Motor neuron (in vitro differentiated cells): Measurements from ENCODE around the gene GNB2. TPM values are rescaled to one million over a fixed set of nuclear protein-coding genes. Genes with fewer than 3 reads are reported as not detected.

Experiments
- ATAC-seq, 8 experiments: fragments of 200-7000 bp; cut with Tn5 transposase; replicated peaks in 6 of 8; 2 replicates each; pipeline ENCODE4 v1.8.0; 2021; ENCODE audit warnings: mild to moderate bottlenecking in 8 of 8, moderate library complexity in 8 of 8
- H3K27ac ChIP-seq, 2 donors: fragments of 250-450 bp; sonication (Bioruptor Pico); 2 replicates each; pipeline ENCODE4 v1.9.0; 2021; ENCODE audit warnings: antibody characterized with exemption in 2 of 2, mild to moderate bottlenecking in 2 of 2, moderate library complexity in 1 of 2
- H3K4me1 ChIP-seq, 2 donors: fragments of 250-450 bp; sonication (Bioruptor Pico); replicated peaks in 1 of 2; 2 replicates each; pipeline ENCODE4 v1.6.1; 2021; ENCODE audit warnings: antibody characterized with exemption in 2 of 2, mild to moderate bottlenecking in 2 of 2, moderate library complexity in 1 of 2
- H3K4me3 ChIP-seq, 5 donors: fragments of 250-450 bp; sonication (Bioruptor Pico); 2 replicates each; pipeline ENCODE4 v1.9.0; 2021; ENCODE audit warnings: antibody characterized with exemption in 5 of 5, mild to moderate bottlenecking in 5 of 5, moderate library complexity in 4 of 5
- WGBS, 10 experiments: fragments of 450-650 bp; shearing (Covaris generic); methylation state at CpG; one replicate each; pipeline ENCODE4 v1.0.0; 2022; 5-methylcytosine and 5-hydroxymethylcytosine counted together
- in situ Hi-C, 9 experiments: fragments of 400-800 bp; cut with MboI; loops; one replicate each; pipeline ENCODE4 v1.15.0; 2021; ENCODE audit warnings: low sequenced_read_pairs in 9 of 9, low pct_unique_long_range_greater_than_20kb in 2 of 9; ENCODE audit not compliant: unreplicated experiment in 9 of 9
- total RNA-seq, 8 experiments: library from RNA; unstranded; fragments of 300-600 nt; gene quantifications; 2 replicates each; pipeline versions ENCODE4 v1.2.3 to v1.2.4, GENCODE V29; 2022

GNB2 gene
- total RNA-seq, 8 experiments from 2014 or later = 141 to 235 (median 188) TPM

DNA sequence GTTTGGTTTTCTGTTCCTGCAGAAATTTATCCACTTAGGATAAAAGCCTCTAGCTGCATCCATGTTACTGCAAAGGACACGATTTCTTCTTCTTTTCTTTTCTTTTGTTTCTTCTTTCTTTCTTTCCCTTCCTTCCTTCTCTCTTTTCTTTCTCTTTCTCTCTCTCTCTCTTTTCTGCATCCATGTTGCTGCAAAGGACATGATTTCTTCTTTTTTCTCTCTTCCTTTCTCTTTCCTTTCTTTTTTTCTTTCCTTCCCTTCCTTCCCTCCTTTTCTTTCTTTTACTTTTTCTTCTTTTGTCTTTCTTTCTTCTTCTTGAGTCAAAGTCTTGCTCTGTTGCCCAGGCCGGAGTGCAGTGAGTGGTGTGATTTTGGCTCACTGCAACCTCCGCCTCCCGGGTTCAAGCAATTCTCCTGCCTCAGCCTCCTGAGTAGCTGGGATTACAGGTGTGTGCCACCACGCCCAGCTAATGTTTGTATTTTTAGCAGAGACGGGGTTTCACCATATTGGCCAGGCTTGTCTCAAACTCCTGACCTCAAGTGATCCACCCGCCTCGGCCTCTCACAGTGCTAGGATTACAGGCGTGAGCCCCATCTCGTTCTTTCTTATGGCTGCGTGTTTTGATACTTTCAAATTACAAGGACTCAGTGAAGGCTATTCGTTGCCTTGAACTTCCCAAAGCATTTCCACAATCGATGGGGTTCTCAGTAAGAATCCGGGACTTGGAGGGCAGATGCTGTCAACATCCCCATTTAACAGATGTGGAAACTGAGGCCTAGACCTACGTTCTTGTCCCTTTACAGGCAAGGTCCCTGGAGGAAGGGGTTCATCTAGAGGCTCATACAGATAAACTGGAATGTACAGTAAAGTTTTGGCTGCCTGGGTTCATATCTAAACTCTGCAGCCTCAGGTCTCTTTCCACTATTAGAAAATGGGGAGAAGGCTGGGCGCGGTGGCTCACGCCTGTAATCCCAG, 1.9 kb upstream of the GNB2 start:
- ATAC-seq = no peak
- H3K27ac ChIP-seq = no peak overlapping the region
- WGBS, 10 experiments = 67 to 94% (median 86%) methylated on average over 2 to 13 of the region's 18 CpGs

DNA sequence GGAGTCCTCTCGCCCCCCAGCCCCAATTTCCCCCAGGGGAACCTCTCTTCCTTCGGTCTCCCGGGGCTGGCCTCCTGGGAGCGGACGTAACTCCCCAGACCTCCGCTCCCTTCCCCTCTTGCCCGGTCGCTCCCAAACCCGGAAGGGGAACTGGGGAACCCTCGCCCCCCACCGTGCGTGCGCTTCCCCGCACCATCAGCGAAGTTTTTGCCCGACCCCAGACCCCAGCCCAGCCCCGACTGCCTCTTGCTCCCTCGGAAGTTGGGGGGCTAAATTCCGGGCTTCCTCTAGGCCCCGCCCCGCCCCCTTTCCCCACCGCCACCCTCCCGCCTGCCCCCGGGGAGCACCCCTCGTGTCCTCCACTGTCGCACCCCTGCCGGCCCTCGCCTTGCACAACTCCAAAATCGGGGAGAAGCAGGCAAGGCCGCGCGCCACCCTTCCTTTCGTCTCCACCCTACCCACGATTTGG, 436 bp downstream of the GNB2 start:
- Histone ChIP-seq H3K4me1 (peaks cover 0 to 3% of the 10 kb centered on the region in 2 donors), H3K27ac (peak overlapping the region; percentile 97 to 99), H3K4me3 (peak overlapping the region; percentile 42 to 82 (median 67))
- in situ Hi-C loops = no loop called here
- ATAC-seq = peak in 1 of 8 experiments; percentile 0
- WGBS, 10 experiments = no CpG with 5 or more reads among the region's 34 CpGs

More for the DNA sequence above, 1.9 kb upstream of the GNB2 start:
- H3K4me1 ChIP-seq = peaks cover 0 to 3% of the 10 kb centered on the region in 2 donors
- H3K4me3 ChIP-seq = no peak overlapping the region
- in situ Hi-C loops = no loop called here

GRCh38 chr7:100674411-100675104, 1.0 kb downstream of the GNB2 start:
- peak overlapping the region; percentile 97 to 99 for H3K27ac ChIP-seq
- peak overlapping the region; percentile 42 to 82 (median 67) for H3K4me3 ChIP-seq
- in situ Hi-C loops = no loop called here
- ATAC-seq = peak in 3 of 8 experiments; percentile 2 to 15 (median 4)
- H3K4me1 ChIP-seq = peaks cover 0 to 3% of the 10 kb centered on the region in 2 donors
- 0 to 20% (median 1%) methylated on average over 1 to 11 of the region's 43 CpGs; no CpG with 5 or more reads in 6 of the 10 experiments for WGBS, 10 experiments

GRCh38 chr7:100675105-100675451, 1.5 kb downstream of the GNB2 start:
- ATAC-seq = peak; percentile 1 to 42 (median 28)
- Histone ChIP-seq H3K4me1 (peaks cover 0 to 3% of the 10 kb centered on the region in 2 donors), H3K4me3 (peak overlapping the region; percentile 42 to 82 (median 67)), H3K27ac (peak overlapping the region; percentile 97 to 99)
- 0% methylated on average over 1 of the region's 46 CpGs; no CpG with 5 or more reads in 9 of the 10 experiments for WGBS, 10 experiments
- in situ Hi-C loops = no loop called here

DNA sequence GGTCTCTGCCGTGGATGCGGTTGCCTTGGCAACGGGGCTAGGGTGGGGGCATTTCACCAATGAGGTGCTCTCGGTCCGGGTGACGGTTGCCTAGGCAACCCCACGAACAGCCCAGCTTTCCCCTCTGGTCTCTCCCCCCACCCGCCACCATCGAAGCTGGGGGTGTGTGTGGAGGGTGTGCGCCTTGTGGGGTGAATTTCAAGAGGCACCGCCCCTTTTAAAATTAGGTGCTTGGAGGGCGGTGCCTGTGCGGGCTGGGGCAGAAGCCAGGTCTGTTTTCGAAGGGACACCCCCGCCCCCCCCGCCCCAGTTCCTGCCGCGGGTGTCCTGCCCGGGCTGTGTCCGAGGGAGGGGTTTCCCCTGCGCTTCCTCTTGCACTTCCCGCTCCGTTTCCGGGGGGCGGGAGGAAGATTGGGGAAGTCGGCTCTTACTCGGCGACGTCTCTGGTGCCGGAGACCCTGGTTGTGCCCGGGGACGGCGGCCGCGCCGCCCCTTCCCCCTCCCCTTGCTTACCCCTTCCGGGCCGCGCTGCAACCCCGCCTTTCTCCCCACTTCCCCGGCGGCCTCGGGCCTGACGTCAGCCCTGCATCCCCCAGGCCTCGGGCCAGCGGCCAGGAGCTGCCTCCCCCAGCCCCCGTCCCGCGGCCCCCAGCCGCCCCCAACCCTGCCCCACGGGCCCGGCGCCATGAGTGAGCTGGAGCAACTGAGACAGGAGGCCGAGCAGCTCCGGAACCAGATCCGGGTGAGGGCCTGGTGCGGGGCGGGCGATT, 2.2 kb downstream of the GNB2 start:
- peaks cover 0 to 9% of the 10 kb centered on the region in 2 donors for H3K4me1 ChIP-seq
- in situ Hi-C loops = no loop called here
- peak; percentile 23 to 73 (median 62) for ATAC-seq
- H3K27ac ChIP-seq = peak overlapping the region; percentile 53 to 84
- WGBS, 10 experiments = no CpG with 5 or more reads among the region's 59 CpGs
- peak overlapping the region; percentile 42 to 82 (median 67) for H3K4me3 ChIP-seq

DNA sequence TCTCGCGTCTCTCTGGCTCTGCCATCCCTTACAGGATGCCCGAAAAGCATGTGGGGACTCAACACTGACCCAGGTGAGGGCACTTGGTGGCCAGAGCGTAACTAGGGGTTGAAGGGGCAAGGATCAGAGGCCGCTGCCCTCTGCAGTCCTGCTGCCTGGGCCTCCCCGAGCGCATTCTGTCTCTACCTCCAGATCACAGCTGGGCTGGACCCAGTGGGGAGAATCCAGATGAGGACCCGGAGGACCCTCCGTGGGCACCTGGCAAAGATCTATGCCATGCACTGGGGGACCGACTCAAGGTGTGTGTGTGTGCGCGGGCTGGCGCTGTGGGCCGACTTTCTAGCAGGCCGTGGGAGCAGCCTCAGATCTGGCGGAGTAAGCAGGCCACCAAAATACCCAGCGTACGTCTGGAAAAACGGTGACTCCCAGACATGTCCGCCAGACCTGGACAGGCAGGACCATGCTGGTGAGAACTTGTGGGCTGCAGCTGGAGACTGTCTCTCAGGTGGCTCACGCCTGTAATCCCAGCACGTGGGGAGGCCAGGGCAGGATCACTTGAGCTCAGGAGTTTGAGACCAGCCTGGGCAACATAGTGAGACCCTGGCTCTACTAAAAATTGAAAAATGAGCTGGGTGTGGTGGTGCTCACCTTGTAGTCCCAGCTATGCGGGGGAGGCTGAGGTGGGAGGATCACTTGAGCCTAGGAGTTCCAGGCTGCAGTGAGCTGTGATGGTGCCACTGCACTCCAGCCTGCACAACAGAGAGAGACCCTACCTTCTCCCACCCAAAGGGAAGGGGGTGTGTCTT, 3.2 kb downstream of the GNB2 start:
- in situ Hi-C loops = no loop called here
- Histone ChIP-seq H3K4me3 (peak overlapping the region; percentile 42 to 82 (median 67)), H3K27ac (peak overlapping the region; percentile 53 to 84), H3K4me1 (peaks cover 0 to 9% of the 10 kb centered on the region in 2 donors)
- no peak for ATAC-seq
- WGBS, 10 experiments = 70 to 100% (median 89%) methylated on average over 1 to 17 of the region's 23 CpGs; no CpG with 5 or more reads in 5 of the 10 experiments

DNA sequence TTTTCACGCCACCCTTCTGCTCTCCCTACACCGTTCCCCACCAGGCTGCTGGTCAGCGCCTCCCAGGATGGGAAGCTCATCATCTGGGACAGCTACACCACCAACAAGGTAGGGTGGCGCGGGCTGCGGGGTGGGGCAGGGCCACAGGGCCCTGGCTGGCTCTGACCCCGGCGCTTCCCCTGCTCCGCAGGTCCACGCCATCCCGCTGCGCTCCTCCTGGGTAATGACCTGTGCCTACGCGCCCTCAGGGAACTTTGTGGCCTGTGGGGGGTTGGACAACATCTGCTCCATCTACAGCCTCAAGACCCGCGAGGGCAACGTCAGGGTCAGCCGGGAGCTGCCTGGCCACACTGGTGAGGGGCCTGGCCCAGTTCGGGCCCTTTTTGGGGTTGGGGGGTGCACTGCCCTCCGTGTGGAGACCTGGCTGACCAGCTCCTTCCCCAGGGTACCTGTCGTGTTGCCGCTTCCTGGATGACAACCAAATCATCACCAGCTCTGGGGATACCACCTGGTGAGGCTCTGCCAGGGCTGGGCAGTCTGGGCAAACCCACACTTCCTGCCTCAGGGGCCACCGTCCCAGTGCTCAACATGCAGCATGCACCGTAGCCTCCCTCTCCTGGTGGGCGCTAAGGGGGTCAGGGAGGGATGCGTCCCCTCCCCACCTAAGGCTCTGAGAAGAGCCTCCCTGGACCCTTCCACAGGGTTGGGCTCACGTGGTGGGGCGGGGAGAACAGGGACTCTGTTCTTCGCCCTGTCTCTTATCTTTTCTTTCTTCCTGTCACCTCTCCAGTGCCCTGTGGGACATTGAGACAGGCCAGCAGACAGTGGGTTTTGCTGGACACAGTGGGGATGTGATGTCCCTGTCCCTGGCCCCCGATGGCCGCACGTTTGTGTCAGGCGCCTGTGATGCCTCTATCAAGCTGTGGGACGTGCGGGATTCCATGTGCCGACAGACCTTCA, 4.0 kb downstream of the GNB2 start:
- Histone ChIP-seq H3K4me3 (no peak overlapping the region), H3K4me1 (peaks cover 0 to 9% of the 10 kb centered on the region in 2 donors), H3K27ac (no peak overlapping the region)
- WGBS, 10 experiments = 92 to 100% (median 100%) methylated on average over 1 to 3 of the region's 36 CpGs; no CpG with 5 or more reads in 7 of the 10 experiments
- no peak for ATAC-seq
- in situ Hi-C loops = no loop called here

DNA sequence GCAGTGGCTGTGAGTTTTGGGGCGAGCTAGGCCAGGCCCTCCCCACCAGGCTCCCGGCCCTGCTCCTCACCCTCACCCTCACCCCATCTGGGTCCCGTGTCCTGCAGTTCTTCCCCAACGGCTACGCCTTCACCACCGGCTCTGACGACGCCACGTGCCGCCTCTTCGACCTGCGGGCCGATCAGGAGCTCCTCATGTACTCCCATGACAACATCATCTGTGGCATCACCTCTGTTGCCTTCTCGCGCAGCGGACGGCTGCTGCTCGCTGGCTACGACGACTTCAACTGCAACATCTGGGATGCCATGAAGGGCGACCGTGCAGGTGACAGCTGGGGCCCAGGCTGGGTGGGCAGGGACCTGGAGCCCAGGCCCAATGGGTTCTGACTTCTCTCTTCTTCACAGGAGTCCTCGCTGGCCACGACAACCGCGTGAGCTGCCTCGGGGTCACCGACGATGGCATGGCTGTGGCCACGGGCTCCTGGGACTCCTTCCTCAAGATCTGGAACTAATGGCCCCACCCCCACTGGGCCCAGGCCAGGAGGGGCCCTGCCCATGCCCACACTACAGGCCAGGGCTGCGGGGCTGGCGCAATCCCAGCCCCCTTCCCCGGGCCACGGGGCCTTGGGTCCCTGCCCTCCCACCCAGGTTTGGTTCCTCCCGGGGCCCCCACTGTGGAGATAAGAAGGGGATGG, 4.9 kb downstream of the GNB2 start:
- H3K4me3 ChIP-seq = no peak overlapping the region
- H3K27ac ChIP-seq = no peak overlapping the region
- WGBS, 10 experiments = 60 to 100% (median 85%) methylated on average over 1 to 4 of the region's 35 CpGs; no CpG with 5 or more reads in 7 of the 10 experiments
- in situ Hi-C loops = no loop called here
- no peak for ATAC-seq
- H3K4me1 ChIP-seq = peaks cover 0 to 9% of the 10 kb centered on the region in 2 donors

- H3K27ac ChIP-seq = no peak overlapping the region
- WGBS, 10 experiments = 80 to 100% (median 90%) methylated on average over 1 to 5 of the region's 13 CpGs; no CpG with 5 or more reads in 6 of the 10 experiments
- in situ Hi-C loops = no loop called here
- ATAC-seq = no peak
- H3K4me3 ChIP-seq = no peak overlapping the region
- peaks cover 0 to 9% of the 10 kb centered on the region in 2 donors for H3K4me1 ChIP-seq
These were observed 5.8 kb downstream of the GNB2 start for GRCh38 chr7:100679129-100679926.

GRCh38 chr7:100679927-100680575, 6.5 kb downstream of the GNB2 start:
- in situ Hi-C loops = no loop called here
- H3K27ac ChIP-seq = no peak overlapping the region
- peak in 3 of 8 experiments; percentile 29 to 39 (median 30) for ATAC-seq
- 0 to 100% (median 66%) methylated on average over 1 to 6 of the region's 13 CpGs; no CpG with 5 or more reads in 2 of the 10 experiments for WGBS, 10 experiments
- H3K4me1 ChIP-seq = peaks cover 0 to 9% of the 10 kb centered on the region in 2 donors
- no peak overlapping the region for H3K4me3 ChIP-seq
